Loucy (cell line): ENCODE measurements around the gene OR4B1.
"Not testable (repeated sequence)": the region's sequence is repeated elsewhere in the genome, so short reads cannot be mapped to it uniquely, and the experiment has no call there.

Experiments
- H2AFZ ChIP-seq: fragments of 200-600 bp; sonication (generic); 2 replicates; pipeline ENCODE4 v1.6.0; 2016; ENCODE audit warnings: antibody characterized with exemption, mild to moderate bottlenecking, low read length, moderate library complexity
- H3F3A ChIP-seq: fragments of 200-600 bp; 2 replicates; pipeline ENCODE4 v1.6.0; 2016; ENCODE audit warnings: antibody characterized with exemption, low read depth, mild to moderate bottlenecking
- H3K27me3 ChIP-seq: fragments of 200-600 bp; sonication (generic); 2 replicates; pipeline ENCODE4 v1.6.1; 2014; ENCODE audit warnings: low read length, mild to moderate bottlenecking; ENCODE audit not compliant: insufficient read depth, poor library complexity, severe bottlenecking
- H3K36me3 ChIP-seq: fragments of 200-600 bp; sonication (generic); 2 replicates; pipeline ENCODE4 v1.6.1; 2016; ENCODE audit warnings: low read length; ENCODE audit not compliant: insufficient read depth
- H3K4me1 ChIP-seq: fragments of 200-600 bp; sonication (generic); 2 replicates; pipeline ENCODE4 v1.5.1; 2014; ENCODE audit warnings: low read length, mild to moderate bottlenecking; ENCODE audit not compliant: insufficient read depth, poor library complexity, severe bottlenecking
- H3K4me2 ChIP-seq: fragments of 200-600 bp; sonication (generic); 2 replicates; pipeline ENCODE4 v1.6.0; 2014; ENCODE audit warnings: antibody characterized with exemption, low read length, low read depth, mild to moderate bottlenecking; ENCODE audit not compliant: poor library complexity, severe bottlenecking
- H3K4me3 ChIP-seq: fragments of 200-600 bp; sonication (generic); 2 replicates; pipeline ENCODE4 v1.5.1; 2014; ENCODE audit warnings: low read length, mild to moderate bottlenecking, mixed read lengths; ENCODE audit not compliant: poor library complexity, severe bottlenecking
- H3K79me2 ChIP-seq: fragments of 200-600 bp; sonication (generic); 2 replicates; pipeline ENCODE4 v1.6.1; 2014; ENCODE audit warnings: low read length; ENCODE audit not compliant: insufficient read depth
- H3K9ac ChIP-seq: fragments of 200-600 bp; sonication (generic); 2 replicates; pipeline ENCODE4 v1.6.0; 2014; ENCODE audit warnings: mild to moderate bottlenecking, low read depth, low read length, moderate library complexity; ENCODE audit not compliant: poor library complexity, severe bottlenecking
- H3K9me2 ChIP-seq: fragments of 200-600 bp; sonication (generic); replicated peaks from 2 replicates; pipeline ENCODE4 v1.6.1; 2016; ENCODE audit warnings: low read depth, low read length, mixed read lengths
- H3K9me3 ChIP-seq: fragments of 200-600 bp; sonication (generic); 2 replicates; pipeline ENCODE4 v1.6.1; 2014; ENCODE audit warnings: mild to moderate bottlenecking, antibody characterized with exemption, low read length, low read depth; ENCODE audit not compliant: insufficient read depth
- H4K20me1 ChIP-seq: fragments of 200-600 bp; sonication (generic); 2 replicates; pipeline ENCODE4 v1.6.0; 2014; ENCODE audit warnings: antibody characterized with exemption, low read length, mild to moderate bottlenecking; ENCODE audit not compliant: insufficient read depth, poor library complexity, severe bottlenecking
- EZH2phosphoT487 ChIP-seq: fragments of 200-600 bp; IDR thresholded peaks from 2 replicates; pipeline ENCODE4 v1.6.1; 2018; ENCODE audit warnings: antibody characterized with exemption, mild to moderate bottlenecking, moderate library complexity, borderline replicate concordance
- TF ChIP-seq, protein P1 (sequence below): fragments of 200-600 bp; sonication (generic); conservative IDR thresholded peaks from 2 replicates; pipeline ENCODE4 v1.5.1; 2014; ENCODE audit warnings: mild to moderate bottlenecking, antibody characterized with exemption, low read length

Gene OR4B1

DNA sequence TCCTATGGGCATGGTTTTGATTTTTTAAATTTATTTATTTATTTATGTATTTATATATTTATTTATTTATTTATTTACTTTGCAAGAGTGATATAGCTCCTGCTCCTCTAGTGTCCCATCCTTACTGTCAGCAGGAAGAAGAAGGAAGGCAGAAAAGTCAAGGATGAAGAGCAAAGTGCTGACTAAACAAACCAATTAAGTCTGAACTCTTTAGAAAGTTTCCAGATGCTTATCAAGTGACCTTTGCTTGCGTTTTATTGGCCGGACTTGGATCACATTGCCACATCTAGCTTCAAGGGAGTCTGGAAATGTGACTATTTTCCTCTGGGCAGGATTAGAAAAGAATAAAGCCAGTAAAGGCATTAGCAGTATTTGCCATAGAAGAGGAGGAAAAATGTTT is 8.7 kb upstream of the OR4B1 start:
- Histone ChIP-seq H2AFZ (no peak overlapping the region), H3K36me3 (no peaks in the 10 kb centered on the region), H3F3A (no peaks in the 10 kb centered on the region), H3K9ac (no peak overlapping the region), H3K4me3 (no peak overlapping the region), H3K4me2 (no peak overlapping the region), H4K20me1 (no peaks in the 10 kb centered on the region), H3K79me2 (no peaks in the 10 kb centered on the region), H3K27me3 (no peaks in the 10 kb centered on the region), H3K9me3 (no peaks in the 10 kb centered on the region), H3K4me1 (no peaks in the 10 kb centered on the region), H3K9me2 (no peaks in the 10 kb centered on the region)
- TF ChIP-seq EZH2phosphoT487 = no peak
- TF ChIP-seq, protein P1, sequence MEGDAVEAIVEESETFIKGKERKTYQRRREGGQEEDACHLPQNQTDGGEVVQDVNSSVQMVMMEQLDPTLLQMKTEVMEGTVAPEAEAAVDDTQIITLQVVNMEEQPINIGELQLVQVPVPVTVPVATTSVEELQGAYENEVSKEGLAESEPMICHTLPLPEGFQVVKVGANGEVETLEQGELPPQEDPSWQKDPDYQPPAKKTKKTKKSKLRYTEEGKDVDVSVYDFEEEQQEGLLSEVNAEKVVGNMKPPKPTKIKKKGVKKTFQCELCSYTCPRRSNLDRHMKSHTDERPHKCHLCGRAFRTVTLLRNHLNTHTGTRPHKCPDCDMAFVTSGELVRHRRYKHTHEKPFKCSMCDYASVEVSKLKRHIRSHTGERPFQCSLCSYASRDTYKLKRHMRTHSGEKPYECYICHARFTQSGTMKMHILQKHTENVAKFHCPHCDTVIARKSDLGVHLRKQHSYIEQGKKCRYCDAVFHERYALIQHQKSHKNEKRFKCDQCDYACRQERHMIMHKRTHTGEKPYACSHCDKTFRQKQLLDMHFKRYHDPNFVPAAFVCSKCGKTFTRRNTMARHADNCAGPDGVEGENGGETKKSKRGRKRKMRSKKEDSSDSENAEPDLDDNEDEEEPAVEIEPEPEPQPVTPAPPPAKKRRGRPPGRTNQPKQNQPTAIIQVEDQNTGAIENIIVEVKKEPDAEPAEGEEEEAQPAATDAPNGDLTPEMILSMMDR = no peak

- Histone ChIP-seq H3K9ac (no peak overlapping the region), H3K27me3 (no peaks in the 10 kb centered on the region), H3K36me3 (no peaks in the 10 kb centered on the region), H3K9me3 (no peaks in the 10 kb centered on the region), H4K20me1 (no peaks in the 10 kb centered on the region), H3K9me2 (no peaks in the 10 kb centered on the region), H2AFZ (no peak overlapping the region), H3K4me3 (no peak overlapping the region), H3F3A (no peaks in the 10 kb centered on the region), H3K4me2 (no peak overlapping the region), H3K4me1 (no peaks in the 10 kb centered on the region), H3K79me2 (no peaks in the 10 kb centered on the region)
- TF ChIP-seq, protein P1 = peak; percentile 35
- no peak for TF ChIP-seq EZH2phosphoT487
Observed at GRCh38 chr11:48210052-48210451, 6.6 kb upstream of the OR4B1 start.

DNA sequence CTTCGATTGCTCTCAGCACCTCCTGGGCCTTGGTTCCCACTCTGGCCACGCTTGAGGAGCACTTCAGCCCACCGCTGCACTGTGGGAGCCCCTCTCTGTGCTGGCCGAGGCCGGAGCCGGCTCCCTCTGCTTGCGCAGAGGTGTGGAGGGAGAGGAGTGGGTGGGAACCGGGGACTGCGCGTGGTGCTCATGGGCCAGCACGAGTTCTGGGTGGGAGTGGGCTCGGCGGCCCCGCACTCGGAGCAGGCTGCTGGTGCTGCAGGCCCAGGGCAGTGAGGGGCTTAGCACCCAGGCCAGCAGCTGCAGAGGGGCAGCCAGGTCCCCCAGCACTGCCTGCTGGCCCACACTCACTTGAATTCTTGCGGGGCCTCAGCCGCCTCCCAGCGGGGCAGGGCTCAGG is 12.2 kb downstream of the OR4B1 start:
- H3K4me1 ChIP-seq = no peaks in the 10 kb centered on the region
- H3K36me3 ChIP-seq = no peaks in the 10 kb centered on the region
- no peak overlapping the region for H3K4me2 ChIP-seq
- no peak overlapping the region for H2AFZ ChIP-seq
- H3K9me3 ChIP-seq = no peaks in the 10 kb centered on the region
- no peaks in the 10 kb centered on the region for H3F3A ChIP-seq
- no peak overlapping the region for H3K4me3 ChIP-seq
- no peaks in the 10 kb centered on the region for H3K79me2 ChIP-seq
- no peak for TF ChIP-seq EZH2phosphoT487
- TF ChIP-seq, protein P1 = no peak
- H3K9me2 ChIP-seq = no peaks in the 10 kb centered on the region
- no peaks in the 10 kb centered on the region for H4K20me1 ChIP-seq
- no peaks in the 10 kb centered on the region for H3K27me3 ChIP-seq
- no peak overlapping the region for H3K9ac ChIP-seq

- not testable (repeated sequence) for H3K9me2 ChIP-seq, H3K9ac ChIP-seq, H2AFZ ChIP-seq, H4K20me1 ChIP-seq, H3K4me3 ChIP-seq, H3K9me3 ChIP-seq, H3K79me2 ChIP-seq, H3F3A ChIP-seq, H3K27me3 ChIP-seq, H3K36me3 ChIP-seq, H3K4me2 ChIP-seq, H3K4me1 ChIP-seq
Observed at GRCh38 chr11:48230057-48230456, 13.4 kb downstream of the OR4B1 start.
